WTC11 (cell line): ENCODE measurements around the gene GPATCH11. TPM values are rescaled to one million over a fixed set of nuclear protein-coding genes. Genes with fewer than 3 reads are reported as not detected.

Source experiments
- ATAC-seq: fragments of 200-7000 bp; cut with Tn5 transposase; 2 replicates; pipeline ENCODE4 v1.10.0; 2021; ENCODE audit warnings: mild to moderate bottlenecking, moderate library complexity
- CTCF ChIA-PET: fragments of 300-600 bp; sonication (Branson Sonifier 250); formaldehyde crosslinking; loops from one replicate; lab custom pipeline; 2021; ENCODE audit warnings: antibody characterized with exemption; lab: Charles Lee
- POLR2A ChIA-PET: fragments of 350-600 bp; sonication (Branson Sonifier 250); formaldehyde crosslinking; loops from one replicate; lab custom pipeline; 2021; ENCODE audit warnings: antibody characterized with exemption; lab: Charles Lee
- DNase-seq: peaks from one replicate; pipeline ENCODE4 v3.0.0; 2021; ENCODE audit warnings: low spot score
- H3K27ac Mint-ChIP-seq: 2 replicates; pipeline ENCODE4 v1.8.0; 2021; ENCODE audit warnings: mixed read lengths
- H3K27me3 Mint-ChIP-seq: 2 replicates; pipeline ENCODE4 v1.8.0; 2021; ENCODE audit warnings: low read depth, mild to moderate bottlenecking, moderate library complexity, mixed read lengths
- H3K36me3 Mint-ChIP-seq: 2 replicates; pipeline ENCODE4 v1.8.0; 2021; ENCODE audit warnings: mixed read lengths
- H3K4me1 Mint-ChIP-seq: 2 replicates; pipeline ENCODE4 v1.8.0; 2022; ENCODE audit warnings: mixed read lengths
- H3K4me3 Mint-ChIP-seq: 2 replicates; pipeline ENCODE4 v1.8.0; 2021; ENCODE audit warnings: mild to moderate bottlenecking, moderate library complexity, mixed read lengths
- H3K9me3 Mint-ChIP-seq: 2 replicates; pipeline ENCODE4 v1.8.0; 2021; ENCODE audit warnings: mixed read lengths
- ATF3 ChIP-seq: sonication (generic); formaldehyde crosslinking; conservative IDR thresholded peaks from 2 replicates; pipeline ENCODE4 v1.8.1; 2022; ENCODE audit warnings: mild to moderate bottlenecking, missing genetic modification reagents
- CBFB ChIP-seq: sonication (generic); formaldehyde crosslinking; IDR thresholded peaks from 2 replicates; pipeline ENCODE4 v1.8.1; 2022; ENCODE audit warnings: mild to moderate bottlenecking, low read depth, missing genetic modification reagents
- E2F4 ChIP-seq: sonication (generic); formaldehyde crosslinking; IDR thresholded peaks from 2 replicates; pipeline ENCODE4 v1.8.1; 2022; ENCODE audit warnings: low read depth, mild to moderate bottlenecking, moderate library complexity, missing genetic modification reagents, borderline replicate concordance
- FOXK1 ChIP-seq: sonication (generic); formaldehyde crosslinking; IDR thresholded peaks from 2 replicates; pipeline ENCODE4 v1.8.0; 2022; ENCODE audit warnings: mild to moderate bottlenecking, moderate library complexity, missing genetic modification reagents
- FOXP1 ChIP-seq: sonication (generic); formaldehyde crosslinking; IDR thresholded peaks from 2 replicates; pipeline ENCODE4 v1.8.0; 2022; ENCODE audit warnings: missing genetic modification reagents, mild to moderate bottlenecking, moderate library complexity, borderline replicate concordance
- GABPB1 ChIP-seq: sonication (generic); formaldehyde crosslinking; IDR thresholded peaks from 2 replicates; pipeline ENCODE4 v1.8.1; 2023; ENCODE audit warnings: mild to moderate bottlenecking, missing genetic modification reagents
- GRHL2 ChIP-seq: fragments of 250-450 bp; sonication (Bioruptor Pico); IDR thresholded peaks from 2 replicates; pipeline ENCODE4 v1.8.0; 2022; ENCODE audit warnings: mild to moderate bottlenecking, moderate library complexity; ENCODE audit not compliant: insufficient replicate concordance, severe bottlenecking
- NR1H2 ChIP-seq: sonication (generic); formaldehyde crosslinking; IDR thresholded peaks from 2 replicates; pipeline ENCODE4 v1.9.0; 2021; ENCODE audit warnings: mild to moderate bottlenecking, moderate library complexity, missing genetic modification reagents
- TEAD4 ChIP-seq: sonication (generic); formaldehyde crosslinking; IDR thresholded peaks from 2 replicates; pipeline ENCODE4 v1.8.0; 2022; ENCODE audit warnings: mild to moderate bottlenecking, missing genetic modification reagents
- TP53 ChIP-seq: sonication (generic); formaldehyde crosslinking; IDR thresholded peaks from 2 replicates; pipeline ENCODE4 v1.8.1; 2023; ENCODE audit warnings: mild to moderate bottlenecking, missing genetic modification reagents
- total RNA-seq: library from RNA; stranded (reverse); gene quantifications from 3 replicates; pipeline ENCODE4 v1.2.3, GENCODE V29; 2021
- TF ChIP-seq, protein P1 (sequence below): sonication (generic); formaldehyde crosslinking; IDR thresholded peaks from 2 replicates; pipeline ENCODE4 v1.8.0; 2023; ENCODE audit warnings: mild to moderate bottlenecking, missing genetic modification reagents
- TF ChIP-seq, protein P2 (sequence below): fragments of 250-450 bp; sonication (Bioruptor Pico); IDR thresholded peaks from 2 replicates; pipeline ENCODE4 v1.9.0; 2021; ENCODE audit warnings: mild to moderate bottlenecking, borderline replicate concordance
- TF ChIP-seq, protein P3 (sequence below): sonication (generic); formaldehyde crosslinking; IDR thresholded peaks from 2 replicates; pipeline ENCODE4 v1.8.1; 2023; ENCODE audit warnings: mild to moderate bottlenecking, moderate library complexity, missing genetic modification reagents
- TF ChIP-seq, protein P4 (sequence below): sonication (generic); formaldehyde crosslinking; IDR thresholded peaks from 2 replicates; pipeline ENCODE4 v1.8.0; 2022; ENCODE audit warnings: mild to moderate bottlenecking, missing genetic modification reagents
- TF ChIP-seq, protein P5 (sequence below): sonication (generic); formaldehyde crosslinking; IDR thresholded peaks from 2 replicates; pipeline ENCODE4 v1.8.1; 2023; ENCODE audit warnings: mild to moderate bottlenecking, missing genetic modification reagents, borderline replicate concordance
- TF ChIP-seq, protein P6 (sequence below): sonication (generic); formaldehyde crosslinking; IDR thresholded peaks from 2 replicates; pipeline ENCODE4 v1.8.1; 2022; ENCODE audit warnings: low read depth, missing genetic modification reagents, borderline replicate concordance

GPATCH11 gene
- total RNA-seq, 1 experiment from 2014 or later = 3.5 TPM

GRCh38 chr2:37084797-37085196 is 479 bp downstream of the GPATCH11 start (continued):
- TF ChIP-seq, protein P1, sequence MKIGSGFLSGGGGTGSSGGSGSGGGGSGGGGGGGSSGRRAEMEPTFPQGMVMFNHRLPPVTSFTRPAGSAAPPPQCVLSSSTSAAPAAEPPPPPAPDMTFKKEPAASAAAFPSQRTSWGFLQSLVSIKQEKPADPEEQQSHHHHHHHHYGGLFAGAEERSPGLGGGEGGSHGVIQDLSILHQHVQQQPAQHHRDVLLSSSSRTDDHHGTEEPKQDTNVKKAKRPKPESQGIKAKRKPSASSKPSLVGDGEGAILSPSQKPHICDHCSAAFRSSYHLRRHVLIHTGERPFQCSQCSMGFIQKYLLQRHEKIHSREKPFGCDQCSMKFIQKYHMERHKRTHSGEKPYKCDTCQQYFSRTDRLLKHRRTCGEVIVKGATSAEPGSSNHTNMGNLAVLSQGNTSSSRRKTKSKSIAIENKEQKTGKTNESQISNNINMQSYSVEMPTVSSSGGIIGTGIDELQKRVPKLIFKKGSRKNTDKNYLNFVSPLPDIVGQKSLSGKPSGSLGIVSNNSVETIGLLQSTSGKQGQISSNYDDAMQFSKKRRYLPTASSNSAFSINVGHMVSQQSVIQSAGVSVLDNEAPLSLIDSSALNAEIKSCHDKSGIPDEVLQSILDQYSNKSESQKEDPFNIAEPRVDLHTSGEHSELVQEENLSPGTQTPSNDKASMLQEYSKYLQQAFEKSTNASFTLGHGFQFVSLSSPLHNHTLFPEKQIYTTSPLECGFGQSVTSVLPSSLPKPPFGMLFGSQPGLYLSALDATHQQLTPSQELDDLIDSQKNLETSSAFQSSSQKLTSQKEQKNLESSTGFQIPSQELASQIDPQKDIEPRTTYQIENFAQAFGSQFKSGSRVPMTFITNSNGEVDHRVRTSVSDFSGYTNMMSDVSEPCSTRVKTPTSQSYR (CRISPR knock-in tag) = no peak
- TF ChIP-seq, protein P2, sequence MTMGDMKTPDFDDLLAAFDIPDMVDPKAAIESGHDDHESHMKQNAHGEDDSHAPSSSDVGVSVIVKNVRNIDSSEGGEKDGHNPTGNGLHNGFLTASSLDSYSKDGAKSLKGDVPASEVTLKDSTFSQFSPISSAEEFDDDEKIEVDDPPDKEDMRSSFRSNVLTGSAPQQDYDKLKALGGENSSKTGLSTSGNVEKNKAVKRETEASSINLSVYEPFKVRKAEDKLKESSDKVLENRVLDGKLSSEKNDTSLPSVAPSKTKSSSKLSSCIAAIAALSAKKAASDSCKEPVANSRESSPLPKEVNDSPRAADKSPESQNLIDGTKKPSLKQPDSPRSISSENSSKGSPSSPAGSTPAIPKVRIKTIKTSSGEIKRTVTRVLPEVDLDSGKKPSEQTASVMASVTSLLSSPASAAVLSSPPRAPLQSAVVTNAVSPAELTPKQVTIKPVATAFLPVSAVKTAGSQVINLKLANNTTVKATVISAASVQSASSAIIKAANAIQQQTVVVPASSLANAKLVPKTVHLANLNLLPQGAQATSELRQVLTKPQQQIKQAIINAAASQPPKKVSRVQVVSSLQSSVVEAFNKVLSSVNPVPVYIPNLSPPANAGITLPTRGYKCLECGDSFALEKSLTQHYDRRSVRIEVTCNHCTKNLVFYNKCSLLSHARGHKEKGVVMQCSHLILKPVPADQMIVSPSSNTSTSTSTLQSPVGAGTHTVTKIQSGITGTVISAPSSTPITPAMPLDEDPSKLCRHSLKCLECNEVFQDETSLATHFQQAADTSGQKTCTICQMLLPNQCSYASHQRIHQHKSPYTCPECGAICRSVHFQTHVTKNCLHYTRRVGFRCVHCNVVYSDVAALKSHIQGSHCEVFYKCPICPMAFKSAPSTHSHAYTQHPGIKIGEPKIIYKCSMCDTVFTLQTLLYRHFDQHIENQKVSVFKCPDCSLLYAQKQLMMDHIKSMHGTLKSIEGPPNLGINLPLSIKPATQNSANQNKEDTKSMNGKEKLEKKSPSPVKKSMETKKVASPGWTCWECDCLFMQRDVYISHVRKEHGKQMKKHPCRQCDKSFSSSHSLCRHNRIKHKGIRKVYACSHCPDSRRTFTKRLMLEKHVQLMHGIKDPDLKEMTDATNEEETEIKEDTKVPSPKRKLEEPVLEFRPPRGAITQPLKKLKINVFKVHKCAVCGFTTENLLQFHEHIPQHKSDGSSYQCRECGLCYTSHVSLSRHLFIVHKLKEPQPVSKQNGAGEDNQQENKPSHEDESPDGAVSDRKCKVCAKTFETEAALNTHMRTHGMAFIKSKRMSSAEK = no peak
- no peak for TF ChIP-seq GRHL2 (CRISPR knock-in tag)
- TF ChIP-seq, protein P3, sequence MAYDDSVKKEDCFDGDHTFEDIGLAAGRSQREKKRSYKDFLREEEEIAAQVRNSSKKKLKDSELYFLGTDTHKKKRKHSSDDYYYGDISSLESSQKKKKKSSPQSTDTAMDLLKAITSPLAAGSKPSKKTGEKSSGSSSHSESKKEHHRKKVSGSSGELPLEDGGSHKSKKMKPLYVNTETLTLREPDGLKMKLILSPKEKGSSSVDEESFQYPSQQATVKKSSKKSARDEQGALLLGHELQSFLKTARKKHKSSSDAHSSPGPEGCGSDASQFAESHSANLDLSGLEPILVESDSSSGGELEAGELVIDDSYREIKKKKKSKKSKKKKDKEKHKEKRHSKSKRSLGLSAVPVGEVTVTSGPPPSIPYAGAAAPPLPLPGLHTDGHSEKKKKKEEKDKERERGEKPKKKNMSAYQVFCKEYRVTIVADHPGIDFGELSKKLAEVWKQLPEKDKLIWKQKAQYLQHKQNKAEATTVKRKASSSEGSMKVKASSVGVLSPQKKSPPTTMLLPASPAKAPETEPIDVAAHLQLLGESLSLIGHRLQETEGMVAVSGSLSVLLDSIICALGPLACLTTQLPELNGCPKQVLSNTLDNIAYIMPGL (CRISPR knock-in tag) = no peak
- TF ChIP-seq TP53 (CRISPR knock-in tag) = no peak
- TF ChIP-seq, protein P4, sequence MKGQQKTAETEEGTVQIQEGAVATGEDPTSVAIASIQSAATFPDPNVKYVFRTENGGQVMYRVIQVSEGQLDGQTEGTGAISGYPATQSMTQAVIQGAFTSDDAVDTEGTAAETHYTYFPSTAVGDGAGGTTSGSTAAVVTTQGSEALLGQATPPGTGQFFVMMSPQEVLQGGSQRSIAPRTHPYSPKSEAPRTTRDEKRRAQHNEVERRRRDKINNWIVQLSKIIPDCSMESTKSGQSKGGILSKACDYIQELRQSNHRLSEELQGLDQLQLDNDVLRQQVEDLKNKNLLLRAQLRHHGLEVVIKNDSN (CRISPR knock-in tag) = no peak
- TF ChIP-seq NR1H2 (CRISPR knock-in tag) = no peak

GRCh38 chr2:37085731-37086147 is 1.4 kb downstream of the GPATCH11 start:
- CTCF ChIA-PET = no interaction called here
- TF ChIP-seq, protein P5, sequence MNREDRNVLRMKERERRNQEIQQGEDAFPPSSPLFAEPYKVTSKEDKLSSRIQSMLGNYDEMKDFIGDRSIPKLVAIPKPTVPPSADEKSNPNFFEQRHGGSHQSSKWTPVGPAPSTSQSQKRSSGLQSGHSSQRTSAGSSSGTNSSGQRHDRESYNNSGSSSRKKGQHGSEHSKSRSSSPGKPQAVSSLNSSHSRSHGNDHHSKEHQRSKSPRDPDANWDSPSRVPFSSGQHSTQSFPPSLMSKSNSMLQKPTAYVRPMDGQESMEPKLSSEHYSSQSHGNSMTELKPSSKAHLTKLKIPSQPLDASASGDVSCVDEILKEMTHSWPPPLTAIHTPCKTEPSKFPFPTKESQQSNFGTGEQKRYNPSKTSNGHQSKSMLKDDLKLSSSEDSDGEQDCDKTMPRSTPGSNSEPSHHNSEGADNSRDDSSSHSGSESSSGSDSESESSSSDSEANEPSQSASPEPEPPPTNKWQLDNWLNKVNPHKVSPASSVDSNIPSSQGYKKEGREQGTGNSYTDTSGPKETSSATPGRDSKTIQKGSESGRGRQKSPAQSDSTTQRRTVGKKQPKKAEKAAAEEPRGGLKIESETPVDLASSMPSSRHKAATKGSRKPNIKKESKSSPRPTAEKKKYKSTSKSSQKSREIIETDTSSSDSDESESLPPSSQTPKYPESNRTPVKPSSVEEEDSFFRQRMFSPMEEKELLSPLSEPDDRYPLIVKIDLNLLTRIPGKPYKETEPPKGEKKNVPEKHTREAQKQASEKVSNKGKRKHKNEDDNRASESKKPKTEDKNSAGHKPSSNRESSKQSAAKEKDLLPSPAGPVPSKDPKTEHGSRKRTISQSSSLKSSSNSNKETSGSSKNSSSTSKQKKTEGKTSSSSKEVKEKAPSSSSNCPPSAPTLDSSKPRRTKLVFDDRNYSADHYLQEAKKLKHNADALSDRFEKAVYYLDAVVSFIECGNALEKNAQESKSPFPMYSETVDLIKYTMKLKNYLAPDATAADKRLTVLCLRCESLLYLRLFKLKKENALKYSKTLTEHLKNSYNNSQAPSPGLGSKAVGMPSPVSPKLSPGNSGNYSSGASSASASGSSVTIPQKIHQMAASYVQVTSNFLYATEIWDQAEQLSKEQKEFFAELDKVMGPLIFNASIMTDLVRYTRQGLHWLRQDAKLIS = no peak
- TF ChIP-seq ATF3 (CRISPR knock-in tag) (no peak), E2F4 (CRISPR knock-in tag) (no peak), TEAD4 (CRISPR knock-in tag) (no peak), FOXK1 (CRISPR knock-in tag) (no peak), CBFB (no peak), GABPB1 (no peak), FOXP1 (CRISPR knock-in tag) (no peak)
- TF ChIP-seq, protein P6, sequence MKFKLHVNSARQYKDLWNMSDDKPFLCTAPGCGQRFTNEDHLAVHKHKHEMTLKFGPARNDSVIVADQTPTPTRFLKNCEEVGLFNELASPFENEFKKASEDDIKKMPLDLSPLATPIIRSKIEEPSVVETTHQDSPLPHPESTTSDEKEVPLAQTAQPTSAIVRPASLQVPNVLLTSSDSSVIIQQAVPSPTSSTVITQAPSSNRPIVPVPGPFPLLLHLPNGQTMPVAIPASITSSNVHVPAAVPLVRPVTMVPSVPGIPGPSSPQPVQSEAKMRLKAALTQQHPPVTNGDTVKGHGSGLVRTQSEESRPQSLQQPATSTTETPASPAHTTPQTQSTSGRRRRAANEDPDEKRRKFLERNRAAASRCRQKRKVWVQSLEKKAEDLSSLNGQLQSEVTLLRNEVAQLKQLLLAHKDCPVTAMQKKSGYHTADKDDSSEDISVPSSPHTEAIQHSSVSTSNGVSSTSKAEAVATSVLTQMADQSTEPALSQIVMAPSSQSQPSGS (CRISPR knock-in tag) = no peak
- TF ChIP-seq, protein P3 (CRISPR knock-in tag) = no peak

More at GRCh38 chr2:37085731-37086147, 1.4 kb downstream of the GPATCH11 start:
- no peak for ATAC-seq
- POLR2A ChIA-PET = no interaction called here
- Mint-ChIP-seq H3K27me3 (no peaks in the 10 kb centered on the region), H3K4me3 (no peak overlapping the region; the same call in 1 of the 2 replicates), H3K27ac (no peak overlapping the region), H3K36me3 (peaks cover 2% of the 10 kb centered on the region; the same call in 1 of the 2 replicates), H3K9me3 (no peaks in the 10 kb centered on the region), H3K4me1 (no peaks in the 10 kb centered on the region; the same call in 1 of the 2 replicates)
- DNase-seq = no peak
